HEK293 (cell line): ENCODE results near the gene SURF1.

Experiments
- HOXC10 ChIP-seq: sonication (generic); formaldehyde crosslinking; IDR thresholded peaks from 2 replicates; pipeline ENCODE4 v1.8.1; 2023; ENCODE audit warnings: mild to moderate bottlenecking, missing genetic modification reagents
- MEIS1 ChIP-seq: sonication (generic); formaldehyde crosslinking; IDR thresholded peaks from 2 replicates; pipeline ENCODE4 v1.8.1; 2022; ENCODE audit warnings: missing genetic modification reagents, mild to moderate bottlenecking, borderline replicate concordance
- MZF1 ChIP-seq: fragments of 450-650 bp; formaldehyde crosslinking; IDR thresholded peaks from 2 replicates; pipeline ENCODE4 v1.5.1; 2017; ENCODE audit warnings: missing biosample characterization, missing genetic modification characterization, borderline replicate concordance
- OVOL3 ChIP-seq: fragments of 450-650 bp; formaldehyde crosslinking; IDR thresholded peaks from 2 replicates; pipeline ENCODE4 v1.5.1; 2016; ENCODE audit warnings: missing biosample characterization, missing genetic modification characterization
- SCRT2 ChIP-seq: fragments of 450-650 bp; formaldehyde crosslinking; IDR thresholded peaks from 2 replicates; pipeline ENCODE4 v1.5.1; 2016; ENCODE audit warnings: missing biosample characterization, missing genetic modification characterization
- ZNF133 ChIP-seq: fragments of 450-650 bp; formaldehyde crosslinking; IDR thresholded peaks from 2 replicates; pipeline ENCODE4 v1.5.1; 2016; ENCODE audit warnings: missing biosample characterization, missing genetic modification characterization
- ZNF24 ChIP-seq: fragments of 450-650 bp; formaldehyde crosslinking; IDR thresholded peaks from 2 replicates; pipeline ENCODE4 v1.5.1; 2016; ENCODE audit warnings: missing biosample characterization, missing genetic modification characterization
- ZNF350 ChIP-seq: fragments of 450-650 bp; formaldehyde crosslinking; IDR thresholded peaks from 2 replicates; pipeline ENCODE4 v1.5.0; 2017; ENCODE audit warnings: missing biosample characterization, mild to moderate bottlenecking, missing genetic modification characterization
- ZNF391 ChIP-seq: fragments of 450-650 bp; formaldehyde crosslinking; IDR thresholded peaks from 2 replicates; pipeline ENCODE4 v1.5.1; 2016; ENCODE audit warnings: low read depth, missing biosample characterization, missing genetic modification characterization, borderline replicate concordance
- ZNF394 ChIP-seq: fragments of 450-650 bp; formaldehyde crosslinking; IDR thresholded peaks from 2 replicates; pipeline ENCODE4 v1.5.1; 2016; ENCODE audit warnings: missing biosample characterization, missing genetic modification characterization, mild to moderate bottlenecking, moderate library complexity, borderline replicate concordance
- ZNF510 ChIP-seq: fragments of 450-650 bp; formaldehyde crosslinking; IDR thresholded peaks from 2 replicates; pipeline ENCODE4 v1.5.1; 2018; ENCODE audit warnings: mild to moderate bottlenecking, missing genetic modification characterization, missing biosample characterization; ENCODE audit not compliant: insufficient replicate concordance
- ZNF558 ChIP-seq: fragments of 450-650 bp; formaldehyde crosslinking; IDR thresholded peaks from 2 replicates; pipeline ENCODE4 v1.5.1; 2016; ENCODE audit warnings: missing biosample characterization, missing genetic modification characterization
- ZNF623 ChIP-seq: fragments of 450-650 bp; formaldehyde crosslinking; IDR thresholded peaks from 2 replicates; pipeline ENCODE4 v1.5.1; 2016; ENCODE audit warnings: missing biosample characterization, missing genetic modification characterization
- ZNF654 ChIP-seq: fragments of 450-650 bp; formaldehyde crosslinking; IDR thresholded peaks from 2 replicates; pipeline ENCODE4 v1.5.1; 2016; ENCODE audit warnings: low read depth, missing biosample characterization, missing genetic modification characterization
- ZNF670 ChIP-seq: fragments of 450-650 bp; formaldehyde crosslinking; IDR thresholded peaks from 2 replicates; pipeline ENCODE4 v1.5.1; 2016; ENCODE audit warnings: missing biosample characterization, missing genetic modification characterization, low read depth
- ZNF837 ChIP-seq: fragments of 450-650 bp; formaldehyde crosslinking; IDR thresholded peaks from 2 replicates; pipeline ENCODE4 v1.5.1; 2016; ENCODE audit warnings: missing biosample characterization, missing genetic modification characterization
- ZSCAN30 ChIP-seq: fragments of 450-650 bp; IDR thresholded peaks from 2 replicates; pipeline ENCODE4 v1.5.1; 2018; ENCODE audit warnings: missing biosample characterization, mild to moderate bottlenecking, missing genetic modification characterization, moderate library complexity
- TF ChIP-seq, protein P1 (sequence below): fragments of 450-650 bp; formaldehyde crosslinking; IDR thresholded peaks from 2 replicates; pipeline ENCODE4 v1.5.1; 2016; ENCODE audit warnings: missing biosample characterization, missing genetic modification characterization
- TF ChIP-seq, protein P2 (sequence below): fragments of 450-650 bp; formaldehyde crosslinking; IDR thresholded peaks from 2 replicates; pipeline ENCODE4 v1.5.1; 2016; ENCODE audit warnings: missing biosample characterization, missing genetic modification characterization, low read depth
- TF ChIP-seq, protein P3 (sequence below): fragments of 450-650 bp; formaldehyde crosslinking; IDR thresholded peaks from 2 replicates; pipeline ENCODE4 v1.5.1; 2016; ENCODE audit warnings: missing biosample characterization, missing genetic modification characterization, low read depth
- TF ChIP-seq, protein P4 (sequence below): fragments of 450-650 bp; formaldehyde crosslinking; IDR thresholded peaks from 2 replicates; pipeline ENCODE4 v1.5.1; 2016; ENCODE audit warnings: missing biosample characterization, missing genetic modification characterization

Gene SURF1

DNA sequence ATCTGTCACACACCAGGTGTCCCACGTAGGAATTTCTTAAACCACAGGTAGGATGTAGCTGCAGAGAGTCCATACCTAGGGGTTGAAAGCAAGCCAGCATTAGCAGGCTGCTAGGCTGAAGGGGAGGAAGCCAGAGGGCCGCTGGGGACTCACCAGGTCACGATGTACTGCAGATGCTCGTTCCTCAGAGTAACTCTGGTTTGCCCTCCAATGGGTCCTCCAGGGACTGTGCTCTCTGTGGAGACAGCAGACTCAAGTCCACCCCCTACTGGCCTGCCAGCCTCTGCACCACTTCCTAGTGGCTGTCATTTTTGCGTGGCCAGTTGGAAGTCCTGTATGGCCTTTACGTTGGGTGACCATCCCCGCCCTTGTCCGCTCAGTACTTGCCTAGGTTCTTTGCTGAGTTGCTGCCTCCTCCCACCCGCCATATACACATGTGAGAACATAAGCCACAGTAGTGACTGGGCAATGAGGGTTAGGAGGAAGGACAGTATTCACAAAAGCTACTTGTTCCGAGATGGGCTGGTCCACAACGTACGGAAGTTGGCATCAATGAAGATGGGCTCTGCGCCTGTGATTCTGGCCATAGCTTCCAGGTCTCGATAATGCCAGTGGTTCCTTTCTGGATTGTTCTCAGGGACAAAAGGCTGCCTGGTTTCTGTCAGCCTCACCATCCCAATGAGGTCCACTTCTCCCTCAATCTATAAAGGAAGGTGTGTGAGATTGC, 4.2 kb downstream of the SURF1 start (continued):
- TF ChIP-seq ZNF558 (tag by site-specific recombination) (no peak), ZNF394 (tag by site-specific recombination) (peak; percentile 41; the same call in 1 of the 2 replicates), MZF1 (tag by site-specific recombination) (no peak), ZNF623 (tag by site-specific recombination) (no peak), ZNF133 (tag by site-specific recombination) (no peak), SCRT2 (tag by site-specific recombination) (no peak), ZNF654 (tag by site-specific recombination) (0 out of 2 replicates have a peak, but pooled peaks have one; percentile 8), OVOL3 (tag by site-specific recombination) (no peak), ZNF350 (no peak), ZNF837 (tag by site-specific recombination) (no peak), MEIS1 (CRISPR knock-in tag) (no peak), ZSCAN30 (tag by site-specific recombination) (no peak), ZNF510 (tag by site-specific recombination) (no peak), ZNF670 (tag by site-specific recombination) (no peak), ZNF24 (tag by site-specific recombination) (no peak), HOXC10 (CRISPR knock-in tag) (no peak), ZNF391 (no peak)
- TF ChIP-seq, protein P1, sequence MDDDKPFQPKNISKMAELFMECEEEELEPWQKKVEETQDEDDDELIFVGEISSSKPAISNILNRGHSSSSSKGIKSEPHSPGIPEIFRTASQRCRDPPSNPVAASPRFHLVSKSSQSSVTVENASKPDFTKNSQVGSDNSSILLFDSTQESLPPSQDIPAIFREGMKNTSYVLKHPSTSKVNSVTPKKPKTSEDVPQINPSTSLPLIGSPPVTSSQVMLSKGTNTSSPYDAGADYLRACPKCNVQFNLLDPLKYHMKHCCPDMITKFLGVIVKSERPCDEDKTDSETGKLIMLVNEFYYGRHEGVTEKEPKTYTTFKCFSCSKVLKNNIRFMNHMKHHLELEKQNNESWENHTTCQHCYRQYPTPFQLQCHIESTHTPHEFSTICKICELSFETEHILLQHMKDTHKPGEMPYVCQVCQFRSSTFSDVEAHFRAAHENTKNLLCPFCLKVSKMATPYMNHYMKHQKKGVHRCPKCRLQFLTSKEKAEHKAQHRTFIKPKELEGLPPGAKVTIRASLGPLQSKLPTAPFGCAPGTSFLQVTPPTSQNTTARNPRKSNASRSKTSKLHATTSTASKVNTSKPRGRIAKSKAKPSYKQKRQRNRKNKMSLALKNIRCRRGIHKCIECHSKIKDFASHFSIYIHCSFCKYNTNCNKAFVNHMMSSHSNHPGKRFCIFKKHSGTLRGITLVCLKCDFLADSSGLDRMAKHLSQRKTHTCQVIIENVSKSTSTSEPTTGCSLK: no peak
- TF ChIP-seq, protein P2, sequence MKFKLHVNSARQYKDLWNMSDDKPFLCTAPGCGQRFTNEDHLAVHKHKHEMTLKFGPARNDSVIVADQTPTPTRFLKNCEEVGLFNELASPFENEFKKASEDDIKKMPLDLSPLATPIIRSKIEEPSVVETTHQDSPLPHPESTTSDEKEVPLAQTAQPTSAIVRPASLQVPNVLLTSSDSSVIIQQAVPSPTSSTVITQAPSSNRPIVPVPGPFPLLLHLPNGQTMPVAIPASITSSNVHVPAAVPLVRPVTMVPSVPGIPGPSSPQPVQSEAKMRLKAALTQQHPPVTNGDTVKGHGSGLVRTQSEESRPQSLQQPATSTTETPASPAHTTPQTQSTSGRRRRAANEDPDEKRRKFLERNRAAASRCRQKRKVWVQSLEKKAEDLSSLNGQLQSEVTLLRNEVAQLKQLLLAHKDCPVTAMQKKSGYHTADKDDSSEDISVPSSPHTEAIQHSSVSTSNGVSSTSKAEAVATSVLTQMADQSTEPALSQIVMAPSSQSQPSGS (tag by site-specific recombination): no peak
- TF ChIP-seq, protein P3, sequence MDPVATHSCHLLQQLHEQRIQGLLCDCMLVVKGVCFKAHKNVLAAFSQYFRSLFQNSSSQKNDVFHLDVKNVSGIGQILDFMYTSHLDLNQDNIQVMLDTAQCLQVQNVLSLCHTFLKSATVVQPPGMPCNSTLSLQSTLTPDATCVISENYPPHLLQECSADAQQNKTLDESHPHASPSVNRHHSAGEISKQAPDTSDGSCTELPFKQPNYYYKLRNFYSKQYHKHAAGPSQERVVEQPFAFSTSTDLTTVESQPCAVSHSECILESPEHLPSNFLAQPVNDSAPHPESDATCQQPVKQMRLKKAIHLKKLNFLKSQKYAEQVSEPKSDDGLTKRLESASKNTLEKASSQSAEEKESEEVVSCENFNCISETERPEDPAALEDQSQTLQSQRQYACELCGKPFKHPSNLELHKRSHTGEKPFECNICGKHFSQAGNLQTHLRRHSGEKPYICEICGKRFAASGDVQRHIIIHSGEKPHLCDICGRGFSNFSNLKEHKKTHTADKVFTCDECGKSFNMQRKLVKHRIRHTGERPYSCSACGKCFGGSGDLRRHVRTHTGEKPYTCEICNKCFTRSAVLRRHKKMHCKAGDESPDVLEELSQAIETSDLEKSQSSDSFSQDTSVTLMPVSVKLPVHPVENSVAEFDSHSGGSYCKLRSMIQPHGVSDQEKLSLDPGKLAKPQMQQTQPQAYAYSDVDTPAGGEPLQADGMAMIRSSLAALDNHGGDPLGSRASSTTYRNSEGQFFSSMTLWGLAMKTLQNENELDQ: 0 out of 2 replicates have a peak, but pooled peaks have one; percentile 23
- TF ChIP-seq, protein P4, sequence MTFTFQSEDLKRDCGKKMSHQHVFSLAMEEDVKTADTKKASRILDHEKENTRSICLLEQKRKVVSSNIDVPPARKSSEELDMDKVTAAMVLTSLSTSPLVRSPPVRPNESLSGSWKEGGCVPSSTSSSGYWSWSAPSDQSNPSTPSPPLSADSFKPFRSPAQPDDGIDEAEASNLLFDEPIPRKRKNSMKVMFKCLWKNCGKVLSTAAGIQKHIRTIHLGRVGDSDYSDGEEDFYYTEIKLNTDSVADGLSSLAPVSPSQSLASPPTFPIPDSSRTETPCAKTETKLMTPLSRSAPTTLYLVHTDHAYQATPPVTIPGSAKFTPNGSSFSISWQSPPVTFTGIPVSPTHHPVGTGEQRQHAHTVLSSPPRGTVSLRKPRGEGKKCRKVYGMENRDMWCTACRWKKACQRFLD (tag by site-specific recombination): no peak
